Cerebellar cortex (tissue), 1 donor: ENCODE data around the gene SEMA3C.

Source experiments
- DNase-seq: peaks from one replicate; pipeline ENCODE4 v3.0.0-alpha.2; 2015; ENCODE audit warnings: low spot score

The SEMA3C gene

GRCh38 chr7:80848841-80849240 is 70.0 kb downstream of the SEMA3C start:
- no peak for DNase-seq

- DNase-seq, result no peak
Measured at GRCh38 chr7:80847895-80848294, 71.0 kb downstream of the SEMA3C start.

GRCh38 chr7:80847027-80847426 is 71.8 kb downstream of the SEMA3C start:
- no peak for DNase-seq

- no peak for DNase-seq
Measured at GRCh38 chr7:80844916-80845315, 73.9 kb downstream of the SEMA3C start.

GRCh38 chr7:80843018-80843677 is 75.7 kb downstream of the SEMA3C start:
- DNase-seq, result no peak

GRCh38 chr7:80842022-80842790 is 76.6 kb downstream of the SEMA3C start:
- no peak for DNase-seq

- no peak for DNase-seq
Measured at GRCh38 chr7:80841423-80841955, 77.4 kb downstream of the SEMA3C start.

- no peak for DNase-seq
Measured at GRCh38 chr7:80840681-80841080, 78.2 kb downstream of the SEMA3C start.

- DNase-seq, result no peak
Measured at GRCh38 chr7:80839855-80840254, 79.0 kb downstream of the SEMA3C start.

- DNase-seq, result no peak
Measured at GRCh38 chr7:80838643-80839042, 80.2 kb downstream of the SEMA3C start.

- DNase-seq, result no peak
Measured at GRCh38 chr7:80837345-80837744, 81.5 kb downstream of the SEMA3C start.

- no peak for DNase-seq
Measured at GRCh38 chr7:80835251-80835650, 83.6 kb downstream of the SEMA3C start.

GRCh38 chr7:80833289-80834268 is 85.3 kb downstream of the SEMA3C start:
- DNase-seq, result no peak

- DNase-seq, result no peak
Measured at GRCh38 chr7:80832006-80832405, 86.8 kb downstream of the SEMA3C start.

- DNase-seq, result no peak
Measured at GRCh38 chr7:80830584-80831285, 88.1 kb downstream of the SEMA3C start.

- no peak for DNase-seq
Measured at GRCh38 chr7:80830010-80830409, 88.8 kb downstream of the SEMA3C start.

- no peak for DNase-seq
Measured at GRCh38 chr7:80829527-80829926, 89.3 kb downstream of the SEMA3C start.

GRCh38 chr7:80827239-80827633 is 91.6 kb downstream of the SEMA3C start:
- no peak for DNase-seq

- no peak for DNase-seq
Measured at GRCh38 chr7:80826520-80827238, 92.2 kb downstream of the SEMA3C start.

GRCh38 chr7:80825499-80825898 is 93.4 kb downstream of the SEMA3C start:
- DNase-seq, result no peak

GRCh38 chr7:80824253-80824652 is 94.6 kb downstream of the SEMA3C start:
- DNase-seq, result no peak
